Myocyte (in vitro differentiated cells): ENCODE measurements around the gene ZMYND8. TPM values are rescaled to one million over a fixed set of nuclear protein-coding genes. Genes with fewer than 3 reads are reported as not detected.
"Not testable (repeated sequence)": the region's sequence is repeated elsewhere in the genome, so short reads cannot be mapped to it uniquely, and the experiment has no call there.

Experiments
- DNase-seq: peaks from one replicate; pipeline ENCODE4 v3.0.0-alpha.2; 2012; ENCODE audit warnings: low read depth
- total RNA-seq: library from RNA; depleted of rRNA; stranded (reverse); fragments of >200 nt; gene quantifications from 2 replicates; pipeline ENCODE4 v1.2.3, GENCODE V29; 2014

The ZMYND8 gene
- total RNA-seq, 1 donor from 2014 or later = 28.2 TPM

GRCh38 chr20:47314647-47315338 is 41.7 kb downstream of the ZMYND8 start:
- DNase-seq = no peak

GRCh38 chr20:47311967-47312681 is 44.4 kb downstream of the ZMYND8 start:
- DNase-seq = no peak

GRCh38 chr20:47311211-47311610 is 45.3 kb downstream of the ZMYND8 start:
- no peak for DNase-seq

GRCh38 chr20:47310729-47311128 is 45.8 kb downstream of the ZMYND8 start:
- no peak for DNase-seq

- DNase-seq = no peak
These were observed 46.6 kb downstream of the ZMYND8 start for GRCh38 chr20:47309806-47310426.

GRCh38 chr20:47309394-47309793 is 47.1 kb downstream of the ZMYND8 start:
- DNase-seq = no peak

GRCh38 chr20:47307569-47307968 is 48.9 kb downstream of the ZMYND8 start:
- not testable (repeated sequence) for DNase-seq

GRCh38 chr20:47306755-47307370 is 49.6 kb downstream of the ZMYND8 start:
- DNase-seq = no peak

- no peak for DNase-seq
These were observed 50.4 kb downstream of the ZMYND8 start for GRCh38 chr20:47306095-47306494.

- DNase-seq = no peak
These were observed 50.8 kb downstream of the ZMYND8 start for GRCh38 chr20:47305667-47306066.

GRCh38 chr20:47304287-47304686 is 52.2 kb downstream of the ZMYND8 start:
- DNase-seq = no peak

- DNase-seq = no peak
These were observed 52.8 kb downstream of the ZMYND8 start for GRCh38 chr20:47303736-47304135.

GRCh38 chr20:47300071-47300470 is 56.4 kb downstream of the ZMYND8 start:
- DNase-seq = peak; percentile 33

- DNase-seq = no peak
These were observed 57.9 kb downstream of the ZMYND8 start for GRCh38 chr20:47298624-47299023.

- DNase-seq = no peak
These were observed 58.8 kb downstream of the ZMYND8 start for GRCh38 chr20:47297746-47298145.

- no peak for DNase-seq
These were observed 59.5 kb downstream of the ZMYND8 start for GRCh38 chr20:47296950-47297349.

- no peak for DNase-seq
These were observed 60.5 kb downstream of the ZMYND8 start for GRCh38 chr20:47295921-47296426.

- no peak for DNase-seq
These were observed 61.2 kb downstream of the ZMYND8 start for GRCh38 chr20:47295129-47295813.

- DNase-seq = no peak
These were observed 62.9 kb downstream of the ZMYND8 start for GRCh38 chr20:47293631-47294030.

GRCh38 chr20:47292581-47292980 is 63.9 kb downstream of the ZMYND8 start:
- DNase-seq = no peak
